NOMO-1 (cell line): ENCODE data around the gene RNU6-9.

Source experiments
- DNase-seq, 2 experiments: peaks; one replicate each; lab custom pipeline; 2025; ENCODE audit not compliant: unreplicated experiment in 2 of 2; lab: John Stamatoyannopoulos, UW

The RNU6-9 gene

DNA sequence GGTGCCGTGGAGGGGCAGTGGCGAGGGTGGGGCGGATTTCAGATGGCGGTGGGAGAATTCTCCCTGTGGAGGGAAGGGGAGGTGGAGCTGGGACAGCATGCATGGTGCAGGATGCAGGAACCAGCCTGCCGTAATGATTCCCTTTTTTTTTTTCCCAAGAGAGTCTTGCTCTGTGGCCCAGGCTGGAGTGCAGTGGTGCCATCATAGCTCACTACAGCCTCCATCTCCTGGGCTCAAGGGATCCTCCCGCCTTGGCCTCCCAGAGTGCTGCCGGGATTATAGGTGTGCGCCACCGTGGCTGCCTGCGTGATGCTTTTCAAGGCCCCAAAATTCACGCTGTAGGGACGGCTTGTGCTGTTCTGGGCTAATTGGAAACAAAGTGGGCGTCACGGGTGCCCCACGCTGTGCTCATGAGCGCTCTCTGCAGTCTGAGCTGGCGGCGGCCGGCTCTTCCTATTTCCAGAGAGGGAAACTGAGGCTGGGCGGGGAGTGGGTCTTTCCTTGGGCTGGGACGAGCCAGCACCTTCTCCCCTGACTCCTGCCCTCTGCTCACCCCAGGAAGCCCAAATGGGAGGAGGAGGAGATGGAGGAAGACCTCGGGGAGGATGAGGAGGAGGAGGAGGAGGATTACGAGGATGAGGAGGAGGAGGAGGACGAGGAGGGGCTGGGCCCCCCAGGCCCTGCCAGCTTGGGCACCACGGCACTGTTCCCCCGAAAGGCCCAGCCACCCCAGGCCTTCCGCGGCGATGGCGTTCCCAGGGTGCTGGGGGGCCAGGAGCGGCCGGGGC is 38.8 kb downstream of the RNU6-9 start:
- DNase-seq: no peak

GRCh38 chr19:932648-933552 is 39.6 kb downstream of the RNU6-9 start:
- no peak for DNase-seq

DNA sequence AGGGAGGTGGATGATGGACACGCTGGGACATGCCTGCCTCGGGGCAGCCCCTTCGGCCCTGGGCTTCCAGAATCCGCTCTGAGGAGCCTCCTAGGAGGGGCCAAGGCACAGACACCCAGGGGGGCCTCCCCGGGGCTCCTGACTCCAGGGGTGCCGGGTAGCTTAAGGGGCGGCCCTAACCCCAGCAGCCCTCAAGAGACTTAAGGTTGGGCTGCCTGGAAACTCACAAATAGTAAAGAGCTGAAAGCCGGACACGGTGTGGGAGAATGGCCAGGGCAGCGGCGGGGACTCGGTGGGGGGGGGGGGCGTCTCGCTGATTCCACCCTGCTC is 40.2 kb downstream of the RNU6-9 start:
- no peak for DNase-seq

- no peak for DNase-seq
Observed at GRCh38 chr19:934197-934840, 41.0 kb downstream of the RNU6-9 start.

DNA sequence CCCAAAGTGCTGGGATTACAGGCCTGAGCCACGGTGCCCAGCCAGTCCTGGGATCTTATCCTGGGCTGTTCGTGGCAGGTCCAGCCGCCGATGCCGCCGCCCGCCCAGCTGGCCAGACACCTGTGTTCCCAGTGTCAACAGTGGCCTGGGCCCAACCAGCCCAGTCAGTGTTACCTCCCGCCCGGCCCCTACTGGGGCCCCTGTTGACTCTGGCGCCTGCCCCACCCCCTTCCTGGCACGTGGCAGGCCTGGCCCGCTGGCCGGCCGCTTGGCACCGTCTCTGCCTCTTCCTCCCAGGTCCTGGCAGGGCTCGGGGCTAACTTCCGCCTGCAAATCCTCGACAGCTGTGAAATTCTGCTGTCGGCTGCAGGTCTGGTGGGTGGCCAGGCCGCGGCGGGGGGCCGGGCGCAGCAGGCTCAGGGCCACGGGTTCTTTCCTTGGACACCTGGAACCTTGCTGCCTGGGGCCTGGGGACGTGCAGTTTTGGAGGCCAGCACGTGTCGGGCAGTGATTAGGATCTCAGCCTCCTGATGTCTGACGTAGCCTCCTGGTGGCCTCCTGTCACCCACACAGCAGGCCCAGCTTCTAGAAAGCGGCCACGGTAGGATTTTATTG is 41.7 kb downstream of the RNU6-9 start:
- no peak for DNase-seq

GRCh38 chr19:936175-936546 is 42.9 kb downstream of the RNU6-9 start:
- no peak for DNase-seq

DNA sequence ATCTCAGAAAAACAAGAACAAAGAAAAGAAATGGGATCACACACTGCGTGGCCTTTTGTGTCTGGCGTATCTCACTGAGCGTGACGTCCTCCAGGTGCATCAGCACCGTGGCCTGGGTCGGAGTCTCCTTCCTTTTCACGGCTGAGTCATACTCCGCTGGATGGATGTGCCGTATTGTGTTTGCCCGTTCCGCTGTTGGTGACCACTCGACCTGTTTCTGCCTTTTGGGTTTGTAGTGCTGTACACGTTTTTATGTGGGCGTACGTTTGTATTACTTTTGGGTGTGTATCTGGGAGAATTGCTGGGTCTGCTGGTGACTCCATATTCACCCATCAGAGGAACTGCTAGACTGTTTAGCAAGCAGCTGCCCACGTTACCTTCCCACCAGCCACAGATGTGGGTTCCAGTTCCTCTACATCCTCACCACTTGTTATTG is 44.0 kb downstream of the RNU6-9 start:
- no peak for DNase-seq

- DNase-seq: no peak
Observed at GRCh38 chr19:938233-938923, 45.1 kb downstream of the RNU6-9 start.

GRCh38 chr19:939439-939838 is 46.2 kb downstream of the RNU6-9 start:
- no peak for DNase-seq

GRCh38 chr19:939922-940321 is 46.6 kb downstream of the RNU6-9 start:
- no peak for DNase-seq

- DNase-seq: no peak
Observed at GRCh38 chr19:940591-941291, 47.5 kb downstream of the RNU6-9 start.

DNA sequence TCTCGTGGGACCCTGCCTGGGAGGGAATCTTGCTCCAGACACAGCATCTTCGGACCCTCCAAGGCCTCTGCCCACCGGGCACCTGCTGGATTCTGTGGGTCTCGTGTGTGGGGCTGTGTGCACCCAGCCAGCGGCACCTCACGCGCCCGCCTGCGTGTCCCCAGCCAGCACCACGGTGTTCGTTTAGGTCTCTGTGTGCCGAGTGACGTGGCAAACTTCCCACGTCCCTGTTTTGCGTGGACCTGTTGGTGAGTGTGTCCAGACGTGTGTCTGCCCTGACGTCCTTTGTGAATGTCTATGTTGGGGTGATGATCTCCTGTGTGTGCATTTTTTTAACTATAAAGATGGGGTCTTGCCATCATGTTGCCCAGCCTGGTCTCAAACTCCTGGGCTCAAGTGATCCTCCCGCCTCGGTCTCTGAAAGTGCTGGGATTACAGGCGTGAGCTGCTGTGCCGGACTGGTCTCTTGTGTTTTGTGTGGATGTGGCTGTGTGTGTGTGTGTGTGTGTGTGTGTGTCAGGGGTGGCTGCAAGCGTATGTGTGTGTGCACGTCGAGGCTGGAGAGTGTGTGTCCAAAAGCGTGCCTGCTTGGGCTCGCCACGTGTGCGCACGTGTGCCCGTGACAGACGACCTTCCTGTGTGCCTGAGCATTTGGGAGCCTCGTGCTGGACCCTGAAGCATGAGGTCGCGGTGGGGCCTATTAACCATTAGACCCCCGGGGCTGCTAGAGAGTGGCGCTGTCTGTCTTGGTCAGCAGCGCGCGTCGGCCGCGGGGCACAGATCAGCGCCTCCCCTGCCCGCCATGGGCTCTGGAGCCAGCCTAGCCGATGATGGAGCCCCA is 48.2 kb downstream of the RNU6-9 start:
- no peak for DNase-seq

GRCh38 chr19:942133-942645 is 48.9 kb downstream of the RNU6-9 start:
- DNase-seq: no peak
